GM19099 (cell line): ENCODE data around the gene EMCN.

Experiments
- POLR2A ChIP-seq: IDR thresholded peaks from 3 replicates; pipeline ENCODE4 v1.6.1; 2011; ENCODE audit warnings: low read depth; ENCODE audit not compliant: insufficient read length; ENCODE audit errors: extremely low read depth

The EMCN gene

GRCh38 chr4:100430451-100430850, 87.4 kb downstream of the EMCN start:
- TF ChIP-seq POLR2A: no peak

- no peak for TF ChIP-seq POLR2A
Measured at GRCh38 chr4:100429616-100430015, 88.2 kb downstream of the EMCN start.

- TF ChIP-seq POLR2A: no peak
Measured at GRCh38 chr4:100428051-100428450, 89.8 kb downstream of the EMCN start.

GRCh38 chr4:100424376-100424775, 93.4 kb downstream of the EMCN start:
- no peak for TF ChIP-seq POLR2A

GRCh38 chr4:100422894-100423293, 94.9 kb downstream of the EMCN start:
- no peak for TF ChIP-seq POLR2A

- no peak for TF ChIP-seq POLR2A
Measured at GRCh38 chr4:100421361-100421978, 96.4 kb downstream of the EMCN start.

- no peak for TF ChIP-seq POLR2A
Measured at GRCh38 chr4:100420571-100420970, 97.3 kb downstream of the EMCN start.

GRCh38 chr4:100417565-100417964, 100.3 kb downstream of the EMCN start:
- TF ChIP-seq POLR2A: no peak

- TF ChIP-seq POLR2A: no peak
Measured at GRCh38 chr4:100414016-100414790, 103.6 kb downstream of the EMCN start.

- TF ChIP-seq POLR2A: no peak
Measured at GRCh38 chr4:100391863-100392262, 126.0 kb downstream of the EMCN start.

GRCh38 chr4:100391086-100391485, 126.7 kb downstream of the EMCN start:
- TF ChIP-seq POLR2A: no peak

GRCh38 chr4:100386270-100386669, 131.6 kb downstream of the EMCN start:
- no peak for TF ChIP-seq POLR2A

- TF ChIP-seq POLR2A: no peak
Measured at GRCh38 chr4:100379583-100380105, 138.2 kb downstream of the EMCN start.

- no peak for TF ChIP-seq POLR2A
Measured at GRCh38 chr4:100372432-100372831, 145.4 kb downstream of the EMCN start.

- TF ChIP-seq POLR2A: no peak
Measured at GRCh38 chr4:100369871-100370270, 148.0 kb downstream of the EMCN start.

- TF ChIP-seq POLR2A: no peak
Measured at GRCh38 chr4:100367451-100367850, 150.4 kb downstream of the EMCN start.
